ENCODE data around the gene LRPAP1.

DNA sequence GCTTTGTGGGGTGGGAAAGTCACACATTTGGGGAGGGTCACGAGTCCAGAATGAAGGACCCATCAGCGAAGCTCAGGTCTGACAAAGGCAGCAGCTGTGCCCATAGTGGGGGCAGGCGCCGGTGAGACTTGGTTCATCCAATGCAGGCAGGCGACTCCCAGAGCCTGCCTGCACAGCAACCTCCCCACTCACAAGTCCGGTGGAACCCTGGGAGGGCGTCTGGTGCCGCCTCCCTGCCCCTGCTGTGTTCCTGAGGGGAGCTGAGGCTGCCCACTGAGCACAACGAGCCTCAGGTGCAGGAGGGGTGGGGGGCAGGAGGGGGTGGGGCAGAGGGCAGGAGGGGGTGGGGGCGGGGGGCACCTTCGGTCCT lies 13.7 kb downstream of the LRPAP1 start:
- TF ChIP-seq SMC3 (conservative IDR thresholded peaks at IDR 0.05; ENCODE audit: poor library complexity) (no peak), CTCF (IDR thresholded peaks at IDR 0.05; ENCODE audit: poor library complexity, severe bottlenecking) (no peak), POLR2AphosphoS5 (IDR thresholded peaks at IDR 0.05) (no peak), EZH2 (IDR thresholded peaks at IDR 0.05; ENCODE audit: borderline replicate concordance, insufficient read depth, low read length, poor library complexity, severe bottlenecking) (no peak), EP300 (conservative IDR thresholded peaks at IDR 0.05; ENCODE audit: poor library complexity, severe bottlenecking) (no peak), MXI1 (conservative IDR thresholded peaks at IDR 0.05; ENCODE audit: poor library complexity, severe bottlenecking) (no peak)
